IMR-90 (cell line): ENCODE measurements around the gene PZP.

ENCODE experiments used
- BHLHE40 ChIP-seq: fragments of 150-350 bp; IDR thresholded peaks from 2 replicates; pipeline ENCODE4 v1.6.1; 2016; ENCODE audit warnings: mild to moderate bottlenecking, low read depth, low read length
- CHD1 ChIP-seq: IDR thresholded peaks from 2 replicates; pipeline ENCODE4 v1.6.1; 2012; ENCODE audit warnings: low read depth, low read length, improper control_type of control experiment
- CTCF ChIP-seq: conservative IDR thresholded peaks from 2 replicates; pipeline ENCODE4 v1.5.1; 2012; ENCODE audit warnings: mild to moderate bottlenecking, low read depth, low read length, improper control_type of control experiment
- ELK1 ChIP-seq: fragments of 150-350 bp; IDR thresholded peaks from 2 replicates; pipeline ENCODE4 v1.6.1; 2016; ENCODE audit warnings: low read depth, mild to moderate bottlenecking, low read length, moderate library complexity, borderline replicate concordance
- MAFK ChIP-seq: IDR thresholded peaks from 2 replicates; pipeline ENCODE4 v1.6.1; 2012; ENCODE audit warnings: low read depth, low read length, improper control_type of control experiment
- POLR2A ChIP-seq: IDR thresholded peaks from 2 replicates; pipeline ENCODE4 v1.6.1; 2012; ENCODE audit warnings: mild to moderate bottlenecking, low read depth, low read length
- RAD21 ChIP-seq: IDR thresholded peaks from 2 replicates; pipeline ENCODE4 v1.6.1; 2012; ENCODE audit warnings: low read length, improper control_type of control experiment
- SMC3 ChIP-seq: fragments of 150-350 bp; IDR thresholded peaks from 2 replicates; pipeline ENCODE4 v1.6.1; 2016; ENCODE audit warnings: low read depth, mild to moderate bottlenecking, antibody characterized with exemption, low read length, moderate library complexity
- USF2 ChIP-seq: fragments of 150-350 bp; IDR thresholded peaks from 2 replicates; pipeline ENCODE4 v1.6.1; 2017; ENCODE audit warnings: mild to moderate bottlenecking, antibody characterized with exemption, low read length, low read depth

- TF ChIP-seq ELK1 (no peak), USF2 (no peak), CTCF (no peak), POLR2A (no peak), MAFK (no peak), RAD21 (no peak), CHD1 (no peak), SMC3 (no peak), BHLHE40 (no peak)
Observed at GRCh38 chr12:9109737-9110491, 98.3 kb downstream of the PZP start.
